A549 treated with ZK216348 at 1 μM for 4 hours (cell line): ENCODE results near the gene TP53TG3D. TPM values are rescaled to one million over a fixed set of nuclear protein-coding genes. Genes with fewer than 3 reads are reported as not detected.

Experiments used
- total RNA-seq: library from RNA; stranded (reverse); fragments of 200-300 nt; extraction: Qiagen RNA extraction; gene quantifications from 5 replicates; pipeline ENCODE4 v1.2.3, GENCODE V29; 2022; ENCODE audit warnings: low read depth

TP53TG3D gene
- total RNA-seq, result 0.79 to 2.3 TPM (median 1.3 TPM) in 5 replicates

DNA sequence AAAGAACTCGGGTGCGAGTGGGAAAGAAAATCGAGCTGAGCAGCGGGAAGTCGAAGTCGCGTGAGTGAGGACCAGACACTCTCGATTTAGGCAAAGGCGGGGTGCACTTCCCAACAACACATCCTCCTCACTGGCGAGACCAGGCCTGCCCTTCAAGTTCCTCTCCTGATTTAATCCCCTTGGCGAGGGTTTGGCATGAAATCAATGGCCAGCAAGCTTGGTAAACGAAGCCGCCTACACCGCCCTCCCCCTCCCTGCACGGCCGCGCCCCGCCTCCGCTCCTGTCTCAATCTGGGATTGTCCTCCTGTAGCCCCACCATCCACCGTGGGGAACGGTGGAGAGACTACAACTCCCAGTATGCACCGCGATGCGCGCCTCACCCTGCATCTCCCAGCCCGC lies at the start of gene TP53TG3D:
TSS of gene TP53TG3D (plus strand) at position 301 of the 400 bp plus-strand sequence. CDS start at position 369, 68 bp downstream.

